Activated naive CD8-positive, alpha-beta T cell (primary cell): ENCODE measurements around the gene RPL28.
"Not testable (repeated sequence)": the region's sequence is repeated elsewhere in the genome, so short reads cannot be mapped to it uniquely, and the experiment has no call there.

Source experiments
- H3K27ac Mint-ChIP-seq: one replicate; pipeline ENCODE4 v1.8.0; 2021; ENCODE audit warnings: mixed read lengths
- H3K27me3 Mint-ChIP-seq: one replicate; pipeline ENCODE4 v1.8.0; 2021; ENCODE audit warnings: mixed read lengths
- H3K36me3 Mint-ChIP-seq: one replicate; pipeline ENCODE4 v1.8.0; 2021; ENCODE audit warnings: mixed read lengths
- H3K4me1 Mint-ChIP-seq: one replicate; pipeline ENCODE4 v1.8.0; 2021; ENCODE audit warnings: low read depth, mixed read lengths
- H3K4me3 Mint-ChIP-seq: one replicate; pipeline ENCODE4 v1.8.0; 2021; ENCODE audit warnings: mild to moderate bottlenecking, mixed read lengths
- H3K9me3 Mint-ChIP-seq: one replicate; pipeline ENCODE4 v1.8.0; 2021; ENCODE audit warnings: low read depth, mixed read lengths

RPL28 gene

DNA sequence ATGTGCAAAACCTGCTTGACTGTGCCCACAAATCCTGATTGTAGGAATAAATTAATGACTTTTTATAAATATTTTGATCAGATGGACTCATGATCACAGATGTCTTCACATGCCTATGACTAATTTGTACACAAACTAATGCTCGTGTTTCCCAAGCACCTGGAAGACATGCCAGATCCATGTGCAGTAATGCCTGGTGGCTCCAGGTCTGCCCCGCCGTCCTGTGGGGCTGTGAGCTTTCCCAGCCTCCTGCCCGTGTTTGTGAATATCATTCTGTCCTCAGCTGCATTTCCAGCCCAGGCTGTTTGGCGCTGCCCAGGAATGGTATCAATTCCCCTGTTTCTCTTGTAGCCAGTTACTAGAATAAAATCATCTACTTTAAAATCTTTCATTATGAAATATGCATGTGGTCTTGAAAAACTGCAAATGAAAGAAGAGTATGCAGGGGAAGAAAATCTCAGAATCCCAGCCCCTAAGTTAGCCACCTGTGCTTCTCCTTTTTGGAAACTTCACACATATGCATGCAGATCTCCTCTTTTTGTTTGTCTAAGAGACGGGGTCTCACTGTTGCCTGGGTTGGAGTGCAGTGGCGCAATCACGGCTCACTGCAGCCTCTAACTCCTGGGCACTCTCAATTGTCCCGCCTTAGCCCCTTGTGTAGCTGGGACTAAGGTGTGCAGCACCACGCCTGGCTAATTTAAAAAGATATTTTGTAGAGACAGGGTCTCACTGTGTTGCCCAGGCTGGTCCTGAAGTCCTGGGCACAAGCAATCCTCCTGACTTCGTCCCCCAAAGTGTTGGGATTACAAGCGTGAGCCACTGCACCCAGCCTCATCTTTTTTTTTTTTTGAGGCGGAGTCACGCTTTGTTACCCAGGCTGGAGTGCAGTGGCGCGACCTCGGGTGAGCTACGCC is 6.2 kb downstream of the RPL28 start:
- H3K4me3 Mint-ChIP-seq = no peak overlapping the region
- H3K27ac Mint-ChIP-seq = peak overlapping the region; percentile 16
- H3K9me3 Mint-ChIP-seq = no peaks in the 10 kb centered on the region
- peaks cover 2% of the 10 kb centered on the region for H3K36me3 Mint-ChIP-seq
- peaks cover 34% of the 10 kb centered on the region for H3K4me1 Mint-ChIP-seq
- H3K27me3 Mint-ChIP-seq = no peaks in the 10 kb centered on the region

DNA sequence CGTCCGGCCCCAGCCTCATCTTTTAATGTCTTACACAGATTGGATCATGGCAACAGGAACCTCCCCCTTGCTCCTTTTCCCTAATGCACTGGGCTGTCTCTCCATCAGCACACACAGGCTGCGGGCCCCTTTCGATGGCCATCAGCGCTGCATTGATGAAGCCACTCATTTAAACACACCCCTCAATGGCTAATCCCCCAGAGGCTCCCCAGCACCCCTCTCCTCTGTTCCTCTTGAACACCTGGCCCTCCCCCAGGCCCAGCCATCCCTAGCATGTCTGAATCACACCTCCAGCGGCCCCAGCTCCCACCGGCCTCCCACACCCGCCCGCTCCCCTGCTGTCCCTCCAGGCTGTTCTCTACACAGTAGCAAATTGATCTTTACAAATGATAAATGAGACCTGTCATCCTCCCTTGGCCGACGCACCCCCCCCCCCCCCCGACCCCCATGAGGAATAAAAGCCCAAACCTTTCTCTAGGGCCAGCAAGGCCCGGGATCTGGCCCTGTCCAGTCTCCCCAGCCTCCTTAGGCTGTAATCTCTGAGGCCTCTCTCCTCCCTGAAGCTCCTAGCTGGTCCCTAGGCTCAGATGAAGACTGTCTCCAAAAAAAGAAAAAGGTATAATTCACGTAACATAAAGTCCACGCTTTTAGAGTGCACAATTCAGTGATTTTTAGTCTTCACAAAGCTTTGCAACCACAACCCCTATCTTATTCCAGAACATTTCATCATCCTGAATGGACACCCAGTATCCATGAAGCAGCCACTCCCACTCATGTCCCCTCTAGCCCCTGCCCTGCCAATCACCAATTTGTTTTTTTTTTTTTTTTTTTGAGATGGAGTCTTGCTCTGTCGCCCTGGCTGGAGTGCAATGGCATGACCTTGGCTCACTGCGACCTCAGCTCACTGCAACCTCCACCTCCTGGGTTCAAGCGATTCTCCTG is 7.4 kb downstream of the RPL28 start:
- no peak overlapping the region for H3K27ac Mint-ChIP-seq
- peaks cover 2% of the 10 kb centered on the region for H3K36me3 Mint-ChIP-seq
- H3K27me3 Mint-ChIP-seq = no peaks in the 10 kb centered on the region

DNA sequence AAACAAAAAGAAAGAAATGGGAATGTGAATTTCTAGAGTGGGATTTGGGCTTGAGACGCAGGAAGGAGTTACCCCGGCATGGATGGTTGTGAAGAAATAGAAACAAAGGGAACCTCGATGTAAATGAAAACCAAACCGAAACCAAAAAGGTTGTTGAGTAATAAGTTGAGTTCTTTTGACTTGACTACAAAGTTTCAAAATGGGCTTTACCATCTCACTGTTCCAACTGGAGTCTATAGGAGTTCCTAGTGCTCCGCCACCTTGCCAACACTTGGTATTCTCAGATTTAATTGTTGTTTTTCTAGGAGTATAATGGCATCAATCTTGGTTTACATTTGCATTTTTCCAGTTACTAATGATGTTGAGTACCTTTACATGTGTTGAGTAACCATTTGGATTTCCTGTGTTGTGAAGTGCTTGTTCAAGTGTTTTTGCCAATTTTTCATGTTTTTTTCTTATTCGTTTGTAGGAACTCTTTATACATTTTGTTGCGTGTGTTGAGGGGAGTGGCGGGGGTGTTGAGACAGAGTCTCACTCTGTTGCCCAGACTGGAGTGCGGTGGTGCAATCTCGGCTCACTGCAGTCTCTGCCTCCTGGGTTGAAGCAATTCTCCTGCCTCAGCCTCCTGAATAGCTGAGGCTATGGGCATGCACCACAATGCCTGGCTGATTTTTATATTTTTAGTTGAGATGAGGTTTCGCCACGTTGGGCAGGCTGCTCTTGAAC is 12.6 kb downstream of the RPL28 start:
- H3K36me3 Mint-ChIP-seq = no peaks in the 10 kb centered on the region
- H3K9me3 Mint-ChIP-seq = no peaks in the 10 kb centered on the region
- H3K4me3 Mint-ChIP-seq = no peak overlapping the region
- no peaks in the 10 kb centered on the region for H3K27me3 Mint-ChIP-seq
- no peak overlapping the region for H3K27ac Mint-ChIP-seq
- H3K4me1 Mint-ChIP-seq = peaks cover 7% of the 10 kb centered on the region

More for the DNA sequence above, 7.4 kb downstream of the RPL28 start:
- Mint-ChIP-seq H3K9me3 (no peaks in the 10 kb centered on the region), H3K4me3 (no peak overlapping the region), H3K4me1 (peaks cover 30% of the 10 kb centered on the region)

- Mint-ChIP-seq H3K4me1 (peaks cover 10% of the 10 kb centered on the region), H3K36me3 (no peaks in the 10 kb centered on the region), H3K27ac (peak overlapping the region; percentile 22), H3K4me3 (no peak overlapping the region), H3K9me3 (no peaks in the 10 kb centered on the region), H3K27me3 (no peaks in the 10 kb centered on the region)
Measured at GRCh38 chr19:55400281-55401087, 14.8 kb downstream of the RPL28 start.

DNA sequence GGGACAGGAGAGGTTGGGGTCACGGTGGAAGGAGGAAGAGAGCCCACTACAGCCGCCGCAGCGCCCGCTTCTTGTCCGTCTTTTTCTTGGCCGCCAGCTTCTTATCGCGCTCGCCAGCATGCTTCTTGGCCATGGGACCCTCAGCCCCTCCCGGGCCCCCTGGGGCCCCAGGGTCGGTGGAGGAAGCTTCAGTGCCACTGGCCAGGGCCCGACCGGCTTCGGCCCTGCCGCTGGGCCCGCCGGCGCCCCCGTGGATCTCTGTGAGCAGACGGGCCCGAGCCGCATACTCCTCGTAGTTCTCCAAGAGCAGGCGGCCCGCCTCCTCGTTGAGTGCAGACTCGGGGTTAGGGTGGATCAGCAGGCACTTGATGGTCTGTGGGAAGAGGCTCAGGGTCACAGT is 15.7 kb downstream of the RPL28 start:
- H3K27me3 Mint-ChIP-seq, H3K27ac Mint-ChIP-seq, H3K4me3 Mint-ChIP-seq, H3K9me3 Mint-ChIP-seq, H3K36me3 Mint-ChIP-seq: not testable (repeated sequence)
- H3K4me1 Mint-ChIP-seq = peaks cover 19% of the 10 kb centered on the region

DNA sequence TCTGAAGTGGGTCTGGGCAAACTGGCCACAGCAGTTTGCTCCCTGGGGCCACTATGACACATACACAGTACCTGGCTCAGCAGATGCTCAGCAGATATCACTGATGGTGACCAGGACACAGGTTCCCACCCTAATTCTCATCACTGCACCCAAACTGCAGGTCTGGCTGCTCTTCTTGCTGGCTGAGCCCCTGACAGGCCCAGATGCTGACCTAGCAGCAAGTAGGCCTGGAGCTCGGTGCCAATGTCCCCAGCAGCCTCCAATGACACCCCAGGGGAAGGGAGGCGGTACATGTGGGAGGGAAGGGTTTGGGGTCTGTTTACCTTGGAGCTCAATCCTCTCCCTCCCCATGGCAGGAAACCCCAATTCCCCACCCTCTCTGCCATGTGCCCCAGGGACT is 16.8 kb downstream of the RPL28 start:
- Mint-ChIP-seq H3K9me3 (no peaks in the 10 kb centered on the region), H3K36me3 (peaks cover 3% of the 10 kb centered on the region), H3K27ac (no peak overlapping the region), H3K4me1 (peaks cover 23% of the 10 kb centered on the region), H3K4me3 (no peak overlapping the region), H3K27me3 (no peaks in the 10 kb centered on the region)

DNA sequence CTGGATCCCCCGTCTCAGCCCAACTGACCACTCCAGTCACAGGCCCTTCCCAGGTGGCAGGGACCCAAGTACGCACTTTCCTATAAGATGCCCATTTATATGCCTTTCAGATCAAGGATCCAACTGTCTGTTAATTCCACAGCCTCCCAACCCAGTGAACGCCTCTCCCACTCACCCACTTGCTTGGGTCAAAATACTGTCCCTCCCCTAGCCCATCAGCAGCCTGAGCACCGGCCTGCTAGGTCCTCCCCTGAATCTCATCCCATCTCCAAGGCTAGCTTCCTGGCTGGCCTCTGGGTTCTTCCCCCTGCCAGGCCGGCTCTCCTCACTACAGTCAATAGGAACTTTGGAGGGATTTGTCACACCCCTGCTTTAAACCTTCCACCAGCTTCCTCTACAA is 19.9 kb downstream of the RPL28 start:
- Mint-ChIP-seq H3K4me1 (peaks cover 29% of the 10 kb centered on the region), H3K27me3 (no peaks in the 10 kb centered on the region), H3K36me3 (peaks cover 3% of the 10 kb centered on the region), H3K4me3 (peak overlapping the region; percentile 89), H3K9me3 (peaks cover 3% of the 10 kb centered on the region), H3K27ac (no peak overlapping the region)

GRCh38 chr19:55406091-55406825 is 20.5 kb downstream of the RPL28 start:
- Mint-ChIP-seq H3K36me3 (peaks cover 3% of the 10 kb centered on the region), H3K4me1 (peaks cover 29% of the 10 kb centered on the region), H3K4me3 (peak overlapping the region; percentile 89), H3K27ac (peak overlapping the region; percentile 28), H3K9me3 (peaks cover 3% of the 10 kb centered on the region), H3K27me3 (no peaks in the 10 kb centered on the region)

DNA sequence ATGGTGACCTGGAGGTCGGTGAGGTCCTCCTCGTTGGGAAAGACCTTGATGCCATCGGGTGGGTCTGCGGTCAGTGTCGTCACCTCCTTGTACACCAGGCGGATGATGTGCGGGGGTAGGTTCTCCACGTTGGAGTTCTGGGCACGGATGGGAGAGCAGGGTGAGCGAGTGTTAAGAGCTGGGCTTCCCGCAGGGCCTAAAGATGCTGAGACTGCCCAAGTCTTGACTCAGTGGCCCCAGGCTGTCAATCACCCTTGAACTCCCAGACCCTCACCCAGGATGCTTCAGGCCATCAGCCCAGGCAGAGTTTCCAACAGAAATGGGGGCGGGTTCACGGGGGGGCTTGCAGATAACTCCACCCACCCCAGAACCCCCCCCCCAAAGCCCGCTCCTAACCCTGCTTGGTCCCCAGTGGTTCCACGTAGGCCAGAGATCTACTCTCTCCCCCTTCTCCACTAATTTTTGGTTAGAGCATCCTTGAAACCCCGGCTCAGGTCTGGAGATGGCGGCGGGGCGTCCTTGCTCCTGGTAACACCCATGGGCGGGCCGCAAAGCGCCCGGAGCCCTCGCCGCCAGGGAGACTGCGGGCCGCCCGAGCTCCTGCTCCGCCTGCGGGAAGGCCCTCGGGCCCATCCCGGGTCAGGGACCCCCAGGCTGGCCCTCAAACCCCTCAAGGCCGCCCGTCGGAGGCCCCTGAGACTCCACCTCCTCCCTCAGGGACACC is 21.3 kb downstream of the RPL28 start:
- Mint-ChIP-seq H3K36me3 (peaks cover 3% of the 10 kb centered on the region), H3K4me1 (peaks cover 29% of the 10 kb centered on the region), H3K4me3 (peak overlapping the region; percentile 89)

DNA sequence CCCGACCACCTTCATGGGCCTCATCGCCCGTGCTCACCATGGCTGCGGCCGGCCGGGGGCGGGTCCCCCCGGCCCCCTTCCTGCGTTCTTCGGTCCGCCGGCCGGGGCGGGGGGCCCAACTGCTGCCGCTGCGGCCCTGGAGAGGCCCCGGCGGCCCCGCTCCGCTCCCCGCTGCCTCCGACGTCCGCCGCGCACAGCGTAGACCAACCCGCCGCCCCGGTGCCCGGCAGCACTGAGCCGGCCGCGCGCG is 21.7 kb downstream of the RPL28 start, which contains the start of gene UBE2S:
Gene UBE2S, minus strand, starts transcription at position 239 of the 250 bp plus-strand sequence. Its CDS starts 199 bp downstream, at position 40.
- not testable (repeated sequence) for H3K36me3 Mint-ChIP-seq, H3K9me3 Mint-ChIP-seq, H3K27me3 Mint-ChIP-seq
- peak within 1 kb of the TSS; percentile 89 for H3K4me3 Mint-ChIP-seq
- H3K4me1 Mint-ChIP-seq = peaks cover 28% of the 10 kb centered on the region
- H3K27ac Mint-ChIP-seq = peak within 1 kb of the TSS; percentile 95

More for the DNA sequence above, 21.3 kb downstream of the RPL28 start:
- Mint-ChIP-seq H3K27ac (peak overlapping the region; percentile 28), H3K27me3 (no peaks in the 10 kb centered on the region), H3K9me3 (peaks cover 3% of the 10 kb centered on the region)

GRCh38 chr19:55407800-55408532 is 22.2 kb downstream of the RPL28 start:
- Mint-ChIP-seq H3K36me3 (peaks cover 3% of the 10 kb centered on the region), H3K27ac (peak overlapping the region; percentile 95), H3K27me3 (no peaks in the 10 kb centered on the region), H3K4me3 (peak overlapping the region; percentile 89), H3K4me1 (peaks cover 28% of the 10 kb centered on the region), H3K9me3 (peaks cover 3% of the 10 kb centered on the region)

GRCh38 chr19:55408533-55408872 is 22.8 kb downstream of the RPL28 start:
- Mint-ChIP-seq H3K27ac (peak overlapping the region; percentile 95), H3K36me3 (peaks cover 3% of the 10 kb centered on the region), H3K4me1 (peaks cover 28% of the 10 kb centered on the region), H3K4me3 (peak overlapping the region; percentile 89), H3K27me3 (no peaks in the 10 kb centered on the region), H3K9me3 (peaks cover 3% of the 10 kb centered on the region)

- Mint-ChIP-seq H3K4me1 (peaks cover 28% of the 10 kb centered on the region), H3K4me3 (peak overlapping the region; percentile 11)
- not testable (repeated sequence) for H3K36me3 Mint-ChIP-seq, H3K27me3 Mint-ChIP-seq, H3K27ac Mint-ChIP-seq, H3K9me3 Mint-ChIP-seq
Measured at GRCh38 chr19:55409179-55409578, 23.4 kb downstream of the RPL28 start.
